BLaER1 (cell line): ENCODE results near the gene IRAG1.

Experiments
- H3K27ac ChIP-seq: shearing (Covaris generic); formaldehyde crosslinking; 2 replicates; pipeline ENCODE4 v1.8.1; 2022
- H3K27me3 ChIP-seq: shearing (Covaris generic); formaldehyde crosslinking; 2 replicates; pipeline ENCODE4 v1.8.1; 2022
- H3K36me3 ChIP-seq: shearing (Covaris generic); formaldehyde crosslinking; 2 replicates; pipeline ENCODE4 v1.8.1; 2022
- H3K4me1 ChIP-seq: shearing (Covaris generic); formaldehyde crosslinking; 2 replicates; pipeline ENCODE4 v1.8.1; 2022
- H3K4me2 ChIP-seq: shearing (Covaris generic); formaldehyde crosslinking; 2 replicates; pipeline ENCODE4 v1.8.1; 2022
- H3K4me3 ChIP-seq: shearing (Covaris generic); formaldehyde crosslinking; 2 replicates; pipeline ENCODE4 v1.8.1; 2022
- H3K9ac ChIP-seq: shearing (Covaris generic); formaldehyde crosslinking; 2 replicates; pipeline ENCODE4 v1.8.1; 2022
- H3K9me3 ChIP-seq: shearing (Covaris generic); formaldehyde crosslinking; 2 replicates; pipeline ENCODE4 v1.8.1; 2022
- H4K20me1 ChIP-seq: shearing (Covaris generic); formaldehyde crosslinking; 2 replicates; pipeline ENCODE4 v1.8.1; 2022
- Cebpa-rat ChIP-seq: shearing (Covaris generic); IDR thresholded peaks from 2 replicates; pipeline ENCODE4 v1.8.1; 2022

Gene IRAG1

GRCh38 chr11:10673501-10674062 is 20.0 kb downstream of the IRAG1 start:
- no peak overlapping the region for H3K4me2 ChIP-seq
- H3K9ac ChIP-seq, result no peak overlapping the region

GRCh38 chr11:10670099-10670498 is 23.5 kb downstream of the IRAG1 start:
- H3K27ac ChIP-seq, result no peak overlapping the region
- no peak overlapping the region for H3K9ac ChIP-seq
- H4K20me1 ChIP-seq, result no peaks in the 10 kb centered on the region
- H3K4me3 ChIP-seq, result no peak overlapping the region
- H3K4me1 ChIP-seq, result peaks cover 12% of the 10 kb centered on the region
- no peaks in the 10 kb centered on the region for H3K27me3 ChIP-seq
- H3K9me3 ChIP-seq, result no peaks in the 10 kb centered on the region
- H3K4me2 ChIP-seq, result no peak overlapping the region
- H3K36me3 ChIP-seq, result no peaks in the 10 kb centered on the region
- TF ChIP-seq Cebpa-rat, result no peak

More at GRCh38 chr11:10673501-10674062, 20.0 kb downstream of the IRAG1 start:
- H4K20me1 ChIP-seq, result no peaks in the 10 kb centered on the region
- H3K27me3 ChIP-seq, result no peaks in the 10 kb centered on the region
- no peaks in the 10 kb centered on the region for H3K9me3 ChIP-seq
- H3K4me1 ChIP-seq, result peaks cover 14% of the 10 kb centered on the region
- H3K36me3 ChIP-seq, result no peaks in the 10 kb centered on the region
- H3K4me3 ChIP-seq, result no peak overlapping the region
- no peak overlapping the region for H3K27ac ChIP-seq
- TF ChIP-seq Cebpa-rat, result no peak

GRCh38 chr11:10669258-10670033 is 24.1 kb downstream of the IRAG1 start:
- no peak for TF ChIP-seq Cebpa-rat
- no peak overlapping the region for H3K27ac ChIP-seq
- no peak overlapping the region for H3K4me3 ChIP-seq
- H3K4me1 ChIP-seq, result peaks cover 7% of the 10 kb centered on the region
- no peak overlapping the region for H3K9ac ChIP-seq
- no peak overlapping the region for H3K4me2 ChIP-seq
- H3K27me3 ChIP-seq, result no peaks in the 10 kb centered on the region
- no peaks in the 10 kb centered on the region for H3K9me3 ChIP-seq
- no peaks in the 10 kb centered on the region for H4K20me1 ChIP-seq
- H3K36me3 ChIP-seq, result no peaks in the 10 kb centered on the region

- H3K4me2 ChIP-seq, result no peak overlapping the region
- TF ChIP-seq Cebpa-rat, result no peak
- peaks cover 19% of the 10 kb centered on the region for H3K4me1 ChIP-seq
- no peaks in the 10 kb centered on the region for H4K20me1 ChIP-seq
- H3K27ac ChIP-seq, result no peak overlapping the region
- no peaks in the 10 kb centered on the region for H3K9me3 ChIP-seq
- no peak overlapping the region for H3K4me3 ChIP-seq
- H3K36me3 ChIP-seq, result no peaks in the 10 kb centered on the region
- no peaks in the 10 kb centered on the region for H3K27me3 ChIP-seq
- no peak overlapping the region for H3K9ac ChIP-seq
These were observed 26.1 kb downstream of the IRAG1 start for GRCh38 chr11:10667521-10667885.

GRCh38 chr11:10666556-10667520 is 26.7 kb downstream of the IRAG1 start:
- peaks cover 19% of the 10 kb centered on the region for H3K4me1 ChIP-seq
- no peaks in the 10 kb centered on the region for H3K9me3 ChIP-seq
- H3K4me3 ChIP-seq, result no peak overlapping the region
- H3K36me3 ChIP-seq, result no peaks in the 10 kb centered on the region
- H3K27ac ChIP-seq, result no peak overlapping the region
- no peaks in the 10 kb centered on the region for H4K20me1 ChIP-seq
- TF ChIP-seq Cebpa-rat, result no peak
- H3K27me3 ChIP-seq, result no peaks in the 10 kb centered on the region
- H3K9ac ChIP-seq, result no peak overlapping the region
- H3K4me2 ChIP-seq, result no peak overlapping the region

- 0 out of 2 replicates have a peak overlapping the region, but pooled peaks have one; percentile 11 for H3K27ac ChIP-seq
- no peak overlapping the region for H3K9ac ChIP-seq
- no peaks in the 10 kb centered on the region for H3K36me3 ChIP-seq
- H3K4me2 ChIP-seq, result peak overlapping the region; percentile 59; the same call in 1 of the 2 replicates
- no peak overlapping the region for H3K4me3 ChIP-seq
- peaks cover 19% of the 10 kb centered on the region for H3K4me1 ChIP-seq
- TF ChIP-seq Cebpa-rat, result no peak
- H3K9me3 ChIP-seq, result no peaks in the 10 kb centered on the region
- H4K20me1 ChIP-seq, result no peaks in the 10 kb centered on the region
- no peaks in the 10 kb centered on the region for H3K27me3 ChIP-seq
These were observed 29.1 kb downstream of the IRAG1 start for GRCh38 chr11:10664496-10664895.

GRCh38 chr11:10663990-10664389 is 29.6 kb downstream of the IRAG1 start:
- H4K20me1 ChIP-seq, result no peaks in the 10 kb centered on the region
- no peak overlapping the region for H3K4me3 ChIP-seq
- no peaks in the 10 kb centered on the region for H3K27me3 ChIP-seq
- H3K9me3 ChIP-seq, result no peaks in the 10 kb centered on the region
- 0 out of 2 replicates have a peak overlapping the region, but pooled peaks have one; percentile 11 for H3K27ac ChIP-seq
- H3K4me1 ChIP-seq, result peaks cover 22% of the 10 kb centered on the region
- H3K36me3 ChIP-seq, result no peaks in the 10 kb centered on the region
- peak overlapping the region; percentile 59 for H3K4me2 ChIP-seq
- H3K9ac ChIP-seq, result no peak overlapping the region
- TF ChIP-seq Cebpa-rat, result no peak

- Histone ChIP-seq H3K9ac (no peak overlapping the region), H3K27ac (no peak overlapping the region), H4K20me1 (no peaks in the 10 kb centered on the region), H3K4me2 (peak overlapping the region; percentile 59), H3K27me3 (no peaks in the 10 kb centered on the region), H3K4me1 (peaks cover 26% of the 10 kb centered on the region), H3K36me3 (no peaks in the 10 kb centered on the region), H3K4me3 (no peak overlapping the region), H3K9me3 (no peaks in the 10 kb centered on the region)
- TF ChIP-seq Cebpa-rat, result no peak
These were observed 30.2 kb downstream of the IRAG1 start for GRCh38 chr11:10663365-10663764.

- Histone ChIP-seq H3K27ac (no peak overlapping the region), H3K4me3 (no peak overlapping the region), H3K36me3 (no peaks in the 10 kb centered on the region), H3K9ac (no peak overlapping the region), H3K4me1 (peaks cover 54% of the 10 kb centered on the region), H3K4me2 (no peak overlapping the region), H3K27me3 (no peaks in the 10 kb centered on the region), H4K20me1 (no peaks in the 10 kb centered on the region), H3K9me3 (no peaks in the 10 kb centered on the region)
- no peak for TF ChIP-seq Cebpa-rat
These were observed 33.2 kb downstream of the IRAG1 start for GRCh38 chr11:10660323-10660722.
